ENCODE data around the gene PSD.

The PSD gene

DNA sequence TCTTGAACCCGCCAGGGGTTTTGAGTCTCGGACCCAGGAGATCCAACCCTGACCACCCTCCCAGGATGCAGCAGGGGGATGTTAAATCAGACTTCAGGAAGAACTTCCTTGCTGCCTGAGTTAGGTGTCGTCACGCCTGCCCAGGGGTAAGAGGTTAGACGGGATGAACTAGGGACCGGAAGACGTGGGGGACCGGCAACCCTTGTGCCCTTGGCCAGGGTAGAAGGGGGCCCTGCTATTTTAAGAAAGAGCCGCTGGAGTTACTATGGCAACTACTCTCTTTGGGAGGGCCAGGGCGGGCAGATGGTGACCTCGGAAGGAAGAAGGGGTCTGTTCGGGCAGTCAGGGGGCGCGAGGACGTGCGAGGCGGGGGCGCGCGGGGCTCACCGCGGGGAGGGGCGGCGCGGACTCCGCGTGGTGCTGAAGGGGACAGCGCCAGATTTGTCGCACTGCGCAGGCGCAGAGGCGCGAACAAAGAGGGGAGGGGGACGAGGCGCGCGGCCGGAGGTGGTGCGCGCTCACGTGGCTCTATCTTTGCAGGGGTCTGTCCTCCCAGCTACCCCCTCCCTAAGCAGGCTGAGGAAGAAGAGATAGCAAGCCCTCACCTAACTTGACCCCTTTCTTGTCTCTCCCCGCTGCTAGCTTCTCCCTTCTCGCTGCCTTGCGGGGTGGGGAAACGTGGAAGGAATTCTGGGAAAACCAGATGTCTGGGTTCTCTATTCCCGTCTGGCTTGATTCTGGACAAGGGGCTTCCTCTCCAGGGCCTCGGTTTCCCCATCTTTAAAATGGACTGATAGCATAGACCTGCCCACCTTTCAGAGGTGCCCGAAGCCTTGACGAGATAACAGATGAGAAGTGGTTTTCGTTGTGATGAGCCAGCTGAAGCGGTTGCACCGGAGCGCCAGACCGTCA is 940 bp upstream of the PSD start:
- peak; percentile 57 for DNase-seq

- no peak for DNase-seq
Measured at GRCh38 chr10:102416695-102417094, 1.9 kb downstream of the PSD start.

GRCh38 chr10:102416283-102416682 is 2.3 kb downstream of the PSD start:
- no peak for DNase-seq

DNA sequence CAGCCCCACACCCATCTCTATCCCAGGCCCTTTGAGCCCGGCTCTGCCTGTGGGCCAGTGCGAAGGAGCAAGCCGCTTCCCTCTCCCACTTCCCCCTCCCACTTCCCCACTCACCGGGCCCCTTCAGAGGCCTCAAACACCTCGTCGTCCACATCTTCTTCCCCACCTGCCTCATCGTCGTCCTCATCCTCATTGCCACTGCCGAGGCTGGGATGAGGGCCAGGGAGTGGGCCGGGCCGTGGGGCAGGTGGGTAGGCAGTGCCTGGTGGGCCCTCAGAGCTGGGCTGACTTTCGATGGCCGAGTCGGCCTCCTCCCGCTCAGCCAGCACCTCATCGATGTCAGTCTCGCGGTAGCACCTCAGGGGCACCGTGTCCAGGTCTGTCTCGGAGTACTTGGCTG is 3.8 kb downstream of the PSD start:
- no peak for DNase-seq

DNA sequence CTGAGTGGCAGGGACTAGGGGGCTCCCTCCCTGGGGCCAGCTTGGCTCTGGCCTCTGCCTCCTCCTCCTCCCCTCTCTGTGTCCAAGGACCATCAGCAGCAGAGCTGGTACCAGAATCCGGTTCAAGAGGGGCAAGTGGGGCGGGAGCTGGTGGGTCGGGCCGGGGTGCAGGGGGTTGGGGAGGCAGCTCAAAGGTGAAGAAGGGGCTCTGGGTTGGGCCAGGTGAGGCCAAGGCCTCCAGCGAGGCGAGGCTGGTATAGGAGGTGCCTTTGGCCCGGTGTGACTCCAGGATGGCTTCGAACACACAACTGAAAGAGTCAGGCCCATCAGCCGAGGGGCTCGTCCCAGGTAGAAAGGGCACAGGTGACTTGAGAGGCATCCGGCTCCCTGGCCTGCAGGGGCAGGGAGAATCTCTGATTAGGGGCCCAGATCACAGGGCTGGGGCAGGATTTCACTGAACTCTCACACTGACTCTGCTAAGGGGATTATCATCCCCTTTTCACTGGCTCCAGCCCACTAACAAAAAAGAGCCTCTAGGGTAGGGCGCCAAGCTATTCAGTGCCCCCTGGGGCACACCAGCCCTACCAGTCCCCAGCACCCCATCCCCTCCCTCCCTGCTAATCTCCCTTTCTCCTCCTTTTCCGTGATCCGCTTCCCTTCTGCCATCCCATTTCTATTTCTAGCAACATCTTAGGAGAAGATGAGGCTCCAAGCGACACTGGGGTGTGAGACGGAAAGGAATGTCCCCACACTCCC is 4.6 kb downstream of the PSD start:
- no peak for DNase-seq

- no peak for DNase-seq
Measured at GRCh38 chr10:102413053-102413705, 5.4 kb downstream of the PSD start.

DNA sequence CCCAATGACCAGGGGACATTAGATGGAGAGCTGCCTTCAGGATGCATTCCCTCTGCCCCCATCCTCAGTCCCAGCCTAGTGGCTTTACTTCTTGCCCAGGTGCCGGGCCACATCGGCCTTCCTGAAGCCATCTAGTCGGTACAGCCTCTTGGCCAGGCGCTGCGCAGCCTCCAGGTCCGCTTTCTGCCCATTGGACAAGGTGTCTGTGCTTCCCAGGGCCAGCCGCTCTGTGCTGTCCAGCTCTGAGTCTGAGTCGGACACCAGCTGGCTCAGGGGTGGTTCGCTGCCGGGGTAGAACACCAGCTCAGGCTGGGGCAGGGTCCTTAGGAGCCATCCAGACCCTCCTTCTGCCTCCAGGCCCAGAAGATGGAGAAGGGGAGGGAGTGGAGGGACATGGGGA is 6.3 kb downstream of the PSD start:
- no peak for DNase-seq

DNA sequence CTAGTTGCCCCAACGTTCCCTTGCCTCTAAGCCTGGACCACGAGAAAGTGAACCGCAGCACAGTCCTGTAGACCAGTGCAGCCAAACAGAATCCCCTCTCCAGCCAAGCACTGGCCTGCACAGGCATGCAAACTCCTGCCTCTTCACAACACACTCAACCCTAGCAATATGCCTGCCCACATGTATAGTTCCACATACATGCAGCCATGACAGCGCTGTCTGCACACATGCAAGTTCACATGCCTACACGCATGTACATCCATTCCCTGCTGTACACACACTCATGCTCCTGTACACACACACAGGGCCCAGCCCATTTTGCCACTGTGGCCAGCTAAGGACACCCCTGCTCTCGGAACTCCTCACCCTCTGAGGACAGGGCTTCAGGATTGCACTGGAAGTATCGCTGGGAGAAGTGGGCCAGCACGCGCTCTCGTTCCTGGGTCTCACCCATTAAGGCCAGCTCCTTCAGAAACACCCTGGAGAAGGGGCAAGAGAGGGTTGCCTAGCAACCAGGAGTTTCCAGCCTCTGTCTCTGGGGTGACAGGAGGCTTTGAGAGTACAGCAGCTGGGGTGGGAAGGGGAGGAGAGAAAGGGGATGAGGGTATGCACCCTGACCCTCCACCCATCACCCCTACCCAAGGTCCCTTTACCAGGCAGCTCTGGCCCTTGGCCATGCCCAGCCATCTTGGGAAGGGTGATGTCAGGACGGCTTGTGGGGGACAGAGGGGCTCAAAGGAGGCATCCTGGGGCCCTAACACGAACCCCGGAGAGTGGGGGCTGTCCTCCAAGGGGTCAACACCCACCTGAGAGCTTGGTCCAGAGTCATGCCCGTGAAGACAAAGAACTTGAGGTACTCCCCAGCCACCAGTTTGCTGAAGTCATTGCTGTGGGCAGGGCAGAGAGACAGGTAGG is 7.0 kb downstream of the PSD start:
- no peak for DNase-seq

- DNase-seq, result no peak
Measured at GRCh38 chr10:102410429-102411073, 8.0 kb downstream of the PSD start.

DNA sequence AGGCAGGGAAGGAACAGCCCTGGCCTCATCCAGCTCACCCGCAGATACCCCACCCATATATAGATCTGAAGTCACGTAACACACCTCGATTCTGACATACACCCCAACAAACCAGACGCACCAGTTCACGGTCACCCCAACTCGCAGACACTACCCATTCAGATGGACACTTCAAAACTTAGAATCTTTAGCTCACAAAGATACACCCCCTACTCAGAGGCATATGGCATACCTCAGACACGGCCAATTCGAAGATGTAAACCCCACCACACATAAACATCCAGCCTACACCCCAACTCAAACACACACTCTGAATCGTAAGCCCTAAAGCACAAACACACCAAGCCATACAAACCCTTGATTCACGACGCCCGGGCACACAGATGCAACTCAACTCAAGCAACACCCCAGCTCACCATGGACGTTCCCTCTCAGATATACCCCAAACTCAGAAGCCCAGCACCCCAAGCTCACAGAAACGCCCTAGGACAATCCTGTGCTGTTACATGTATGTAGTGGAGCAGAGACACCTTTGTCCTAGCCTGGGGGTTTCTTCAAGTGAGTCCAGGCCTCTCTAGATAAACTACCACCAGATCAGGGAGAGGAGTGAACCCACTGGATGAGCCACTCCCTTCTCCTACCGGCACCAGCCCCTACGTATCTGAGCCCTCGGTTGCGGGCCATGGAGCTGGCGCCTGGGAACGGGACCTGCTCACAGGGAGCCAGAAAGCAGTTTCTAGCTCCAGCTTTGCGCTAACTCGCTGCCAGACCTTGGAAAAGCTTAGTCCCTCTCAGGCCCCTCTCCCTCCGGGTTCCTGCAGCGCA is 8.8 kb downstream of the PSD start:
- DNase-seq, result no peak

- peak; percentile 54 for DNase-seq
Measured at GRCh38 chr10:102408728-102409603, 9.6 kb downstream of the PSD start.

DNA sequence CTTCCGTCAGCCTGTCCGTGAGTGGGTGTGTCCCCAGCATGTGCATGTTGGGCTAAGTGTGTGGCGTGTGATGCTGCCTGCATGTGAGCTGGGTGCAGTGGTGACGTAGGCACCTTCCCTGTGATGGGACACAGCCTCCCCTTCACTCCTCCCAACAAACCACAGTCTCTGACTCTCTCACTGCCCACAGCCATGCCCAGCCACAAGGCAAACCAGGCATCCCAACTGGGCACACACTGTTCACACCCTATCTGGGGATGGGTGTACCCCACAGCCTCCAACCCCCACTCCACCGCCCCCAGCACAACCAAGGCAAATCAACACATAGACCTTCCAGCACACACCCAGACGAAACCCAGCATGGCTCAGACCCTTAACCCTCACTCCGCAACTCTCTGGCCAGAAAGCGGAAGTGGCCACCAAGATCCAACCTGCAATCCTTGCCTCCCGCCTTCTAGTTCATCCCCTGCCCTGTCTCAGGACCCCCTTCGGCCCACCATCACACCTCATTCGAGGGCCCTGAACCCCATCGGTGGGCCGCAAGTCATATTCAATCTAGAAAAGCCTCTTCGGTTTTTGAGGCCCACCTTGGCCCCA is 10.4 kb downstream of the PSD start:
- DNase-seq, result peak; percentile 42

GRCh38 chr10:102407425-102408130 is 11.0 kb downstream of the PSD start:
- DNase-seq, result no peak

- no peak for DNase-seq
Measured at GRCh38 chr10:102406815-102407214, 11.8 kb downstream of the PSD start.

- no peak for DNase-seq
Measured at GRCh38 chr10:102405632-102406031, 13.0 kb downstream of the PSD start.

- no peak for DNase-seq
Measured at GRCh38 chr10:102405108-102405571, 13.4 kb downstream of the PSD start.

DNA sequence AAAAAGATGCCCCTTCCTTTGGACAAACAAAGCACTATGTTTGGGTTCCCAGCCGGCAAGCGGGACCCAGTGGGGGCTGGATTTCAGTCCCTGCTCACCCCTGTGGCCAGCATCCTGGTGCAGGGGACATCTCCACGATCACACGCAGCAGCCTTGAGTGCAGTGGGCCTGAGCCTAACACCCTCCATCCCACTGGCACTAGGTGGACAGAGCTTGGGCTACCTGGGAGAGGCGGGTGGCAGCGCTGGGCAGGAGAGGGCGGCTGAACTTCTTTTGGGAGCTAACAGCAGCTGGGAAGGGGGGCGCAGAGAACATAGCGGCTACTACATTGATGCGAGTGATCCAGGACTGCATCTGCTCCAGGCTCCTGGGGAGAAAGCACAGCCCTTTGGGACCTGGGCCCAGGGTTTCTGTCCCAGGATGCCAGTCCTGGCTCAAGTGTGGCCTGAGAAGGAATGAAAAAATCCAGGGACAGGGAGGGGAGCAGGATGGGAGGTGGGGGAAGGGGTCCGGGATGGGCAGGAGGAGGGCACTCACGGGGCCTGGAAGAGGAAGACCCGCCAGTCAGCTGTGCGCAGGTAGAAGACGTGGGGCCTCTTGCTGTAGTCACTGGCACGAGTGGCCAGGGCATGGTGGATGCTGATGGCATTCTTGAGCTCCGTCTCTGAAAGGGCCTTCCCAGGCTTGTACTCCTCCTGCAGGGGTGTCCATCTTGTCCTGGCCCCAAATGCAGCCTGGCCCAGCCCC is 14.1 kb downstream of the PSD start:
- DNase-seq, result no peak

DNA sequence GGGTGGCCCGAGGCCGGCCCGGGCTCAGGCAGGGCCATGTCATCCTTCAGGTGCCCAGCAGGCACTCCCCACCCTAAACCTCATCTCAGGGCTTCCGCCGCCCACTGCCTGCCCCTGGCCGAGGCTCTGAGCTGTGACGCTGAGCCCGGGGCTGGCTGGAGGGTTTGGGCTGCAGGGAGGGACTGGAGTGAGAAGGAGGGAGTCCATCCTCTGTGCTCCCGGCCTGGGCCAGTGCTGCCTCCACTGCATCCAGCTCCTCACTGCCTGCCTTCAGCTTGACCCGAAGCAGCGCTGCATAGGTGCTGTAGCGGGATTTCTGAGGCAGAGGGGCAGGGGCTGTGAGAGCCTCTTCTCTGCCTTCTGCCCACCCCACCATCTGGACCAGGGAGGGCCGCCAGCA is 15.5 kb downstream of the PSD start:
- no peak for DNase-seq

Data from suppressor macrophage treated with lipopolysaccharide for 4 hours (primary cell).